GM11168 (cell line): ENCODE data around the gene SPECC1.
"Not testable (repeated sequence)": the region's sequence is repeated elsewhere in the genome, so short reads cannot be mapped to it uniquely, and the experiment has no call there.

Source experiments
- in situ Hi-C: fragments of 300-500 bp; cut with MboI; formaldehyde crosslinking; loops from one replicate; pipeline ENCODE4 v1.12.0; 2022; ENCODE audit warnings: low sequenced_read_pairs; ENCODE audit not compliant: unreplicated experiment

Gene SPECC1

GRCh38 chr17:20063665-20064648 is 54.8 kb downstream of the SPECC1 start:
- in situ Hi-C loops, result no loop called here

- in situ Hi-C loops, result no loop called here
Measured at GRCh38 chr17:20066253-20066652, 57.1 kb downstream of the SPECC1 start.

- in situ Hi-C loops, result no loop called here
Measured at GRCh38 chr17:20067711-20068110, 58.6 kb downstream of the SPECC1 start.

GRCh38 chr17:20068445-20068844 is 59.3 kb downstream of the SPECC1 start:
- in situ Hi-C loops, result no loop called here

GRCh38 chr17:20071824-20072691 is 62.9 kb downstream of the SPECC1 start:
- in situ Hi-C loops, result no loop called here

GRCh38 chr17:20072692-20072992 is 63.5 kb downstream of the SPECC1 start:
- in situ Hi-C loops, result no loop called here

GRCh38 chr17:20073055-20073979 is 64.2 kb downstream of the SPECC1 start:
- in situ Hi-C loops, result no loop called here

- in situ Hi-C loops, result no loop called here
Measured at GRCh38 chr17:20074001-20074400, 64.8 kb downstream of the SPECC1 start.

GRCh38 chr17:20074489-20074888 is 65.3 kb downstream of the SPECC1 start:
- in situ Hi-C loops, result no loop called here

- in situ Hi-C loops, result not testable (repeated sequence)
Measured at GRCh38 chr17:20076137-20076536, 67.0 kb downstream of the SPECC1 start.

GRCh38 chr17:20077978-20078685 is 69.0 kb downstream of the SPECC1 start:
- in situ Hi-C loops, result no loop called here

- in situ Hi-C loops, result no loop called here
Measured at GRCh38 chr17:20080513-20080912, 71.4 kb downstream of the SPECC1 start.

- in situ Hi-C loops, result no loop called here
Measured at GRCh38 chr17:20083156-20083859, 74.1 kb downstream of the SPECC1 start.

- in situ Hi-C loops, result no loop called here
Measured at GRCh38 chr17:20084621-20085282, 75.6 kb downstream of the SPECC1 start.

- in situ Hi-C loops, result no loop called here
Measured at GRCh38 chr17:20085283-20085845, 76.2 kb downstream of the SPECC1 start.

- in situ Hi-C loops, result no loop called here
Measured at GRCh38 chr17:20086416-20087076, 77.4 kb downstream of the SPECC1 start.

- in situ Hi-C loops, result no loop called here
Measured at GRCh38 chr17:20087538-20088250, 78.5 kb downstream of the SPECC1 start.
